Ishikawa (cell line): ENCODE data around the gene PPARG.

Source experiments
- CEBPB ChIP-seq: IDR thresholded peaks from 2 replicates; pipeline ENCODE4 v1.6.1; 2012
- CREB1 ChIP-seq: IDR thresholded peaks from 2 replicates; pipeline ENCODE4 v1.6.1; 2012; ENCODE audit warnings: low read depth
- EGR1 ChIP-seq: IDR thresholded peaks from 2 replicates; pipeline ENCODE4 v1.6.1; 2012
- EP300 ChIP-seq: IDR thresholded peaks from 2 replicates; pipeline ENCODE4 v1.6.1; 2012; ENCODE audit warnings: borderline replicate concordance
- FOXM1 ChIP-seq: IDR thresholded peaks from 2 replicates; pipeline ENCODE4 v1.6.1; 2012; ENCODE audit warnings: low read depth, borderline replicate concordance
- MAX ChIP-seq: IDR thresholded peaks from 2 replicates; pipeline ENCODE4 v1.6.1; 2012
- NFIC ChIP-seq: IDR thresholded peaks from 2 replicates; pipeline ENCODE4 v1.6.1; 2012
- RAD21 ChIP-seq: IDR thresholded peaks from 2 replicates; pipeline ENCODE4 v1.6.1; 2012; ENCODE audit warnings: low read depth
- REST ChIP-seq: IDR thresholded peaks from 2 replicates; pipeline ENCODE4 v1.6.1; 2012; ENCODE audit warnings: low read depth, mild to moderate bottlenecking
- TAF1 ChIP-seq: IDR thresholded peaks from 2 replicates; pipeline ENCODE4 v1.6.1; 2012; ENCODE audit warnings: low read depth, mild to moderate bottlenecking
- TCF12 ChIP-seq: IDR thresholded peaks from 2 replicates; pipeline ENCODE4 v1.6.1; 2012; ENCODE audit warnings: low read depth
- TEAD4 ChIP-seq: IDR thresholded peaks from 2 replicates; pipeline ENCODE4 v1.6.1; 2012
- USF1 ChIP-seq: IDR thresholded peaks from 2 replicates; pipeline ENCODE4 v1.6.1; 2012
- YY1 ChIP-seq: IDR thresholded peaks from 2 replicates; pipeline ENCODE4 v1.6.1; 2012; ENCODE audit warnings: low read depth
- ZBTB7A ChIP-seq: IDR thresholded peaks from 2 replicates; pipeline ENCODE4 v1.6.1; 2012; ENCODE audit warnings: low read depth

PPARG gene

GRCh38 chr3:12338595-12339546 is 50.0 kb downstream of the PPARG start:
- TF ChIP-seq EGR1 (no peak), CEBPB (no peak), RAD21 (no peak), ZBTB7A (no peak), NFIC (no peak), TAF1 (no peak), CREB1 (no peak), REST (no peak), TEAD4 (no peak), TCF12 (no peak), FOXM1 (no peak), EP300 (no peak)

- TF ChIP-seq TCF12 (no peak), ZBTB7A (no peak), CREB1 (no peak), YY1 (no peak), FOXM1 (no peak), TAF1 (no peak), CEBPB (no peak), REST (no peak), TEAD4 (no peak), USF1 (no peak), MAX (no peak), EP300 (no peak)
Observed at GRCh38 chr3:12339701-12340480, 51.0 kb downstream of the PPARG start.

GRCh38 chr3:12340506-12340905 is 51.6 kb downstream of the PPARG start:
- TF ChIP-seq NFIC (no peak), TAF1 (no peak), ZBTB7A (no peak), CREB1 (no peak), RAD21 (no peak), CEBPB (no peak), FOXM1 (no peak), TCF12 (no peak), REST (no peak), MAX (no peak), EGR1 (no peak), TEAD4 (no peak)

- no peak for TF ChIP-seq FOXM1
Observed at GRCh38 chr3:12342151-12342550, 53.3 kb downstream of the PPARG start.
